NCI-H460 (cell line): Measurements from ENCODE around the gene TRIM46. TPM values are rescaled to one million over a fixed set of nuclear protein-coding genes. Genes with fewer than 3 reads are reported as not detected.
"Not testable (repeated sequence)": the region's sequence is repeated elsewhere in the genome, so short reads cannot be mapped to it uniquely, and the experiment has no call there.

Experiments
- DNase-seq: peaks from one replicate; pipeline ENCODE4 v3.0.0-alpha.2; 2016; ENCODE audit warnings: low read depth; ENCODE audit errors: extremely low read depth
- total RNA-seq: library from RNA; depleted of rRNA; stranded (reverse); fragments of >200 nt; shearing (Covaris generic); gene quantifications from 2 replicates; pipeline ENCODE4 v1.2.3, GENCODE V29; 2014

TRIM46 gene
- total RNA-seq, 1 experiment from 2014 or later = 0.27 TPM

DNA sequence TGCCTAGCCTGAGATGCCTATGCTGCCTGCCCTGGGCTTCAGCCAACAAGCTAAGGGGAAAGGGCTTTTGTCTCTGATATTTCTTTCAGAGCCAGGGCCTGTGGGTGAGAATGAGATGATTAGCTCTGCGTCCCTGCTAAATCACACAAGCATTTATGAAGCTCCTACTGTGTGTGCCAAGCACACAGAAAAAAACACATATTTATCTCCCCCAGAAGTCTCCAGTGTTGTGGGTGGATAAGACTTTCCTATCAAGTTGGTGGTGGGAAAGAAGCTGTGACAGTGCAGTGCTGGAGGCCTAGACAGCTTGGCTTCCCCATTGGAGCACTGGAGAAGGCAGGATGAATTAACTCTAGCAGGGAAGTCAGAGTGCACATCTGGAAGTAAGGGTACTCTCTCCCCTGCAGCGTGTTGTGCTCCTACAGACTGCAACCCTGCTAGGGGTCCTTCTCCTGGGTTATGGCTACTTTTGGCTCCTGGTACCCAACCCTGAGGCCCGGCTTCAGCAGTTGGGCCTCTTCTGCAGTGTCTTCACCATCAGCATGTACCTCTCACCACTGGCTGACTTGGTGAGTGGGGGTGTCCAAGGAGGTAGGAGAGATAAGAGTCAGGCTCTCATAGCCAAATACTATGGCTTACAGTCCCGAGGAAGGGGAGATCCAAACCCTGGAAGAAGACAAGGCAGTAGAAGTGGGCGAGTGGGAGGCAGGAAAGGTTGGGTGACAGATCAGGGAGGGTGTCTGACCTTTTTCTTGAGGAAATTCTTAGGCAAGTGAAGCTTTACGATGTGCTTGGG is 36.3 kb upstream of the TRIM46 start:
- DNase-seq = no peak

DNA sequence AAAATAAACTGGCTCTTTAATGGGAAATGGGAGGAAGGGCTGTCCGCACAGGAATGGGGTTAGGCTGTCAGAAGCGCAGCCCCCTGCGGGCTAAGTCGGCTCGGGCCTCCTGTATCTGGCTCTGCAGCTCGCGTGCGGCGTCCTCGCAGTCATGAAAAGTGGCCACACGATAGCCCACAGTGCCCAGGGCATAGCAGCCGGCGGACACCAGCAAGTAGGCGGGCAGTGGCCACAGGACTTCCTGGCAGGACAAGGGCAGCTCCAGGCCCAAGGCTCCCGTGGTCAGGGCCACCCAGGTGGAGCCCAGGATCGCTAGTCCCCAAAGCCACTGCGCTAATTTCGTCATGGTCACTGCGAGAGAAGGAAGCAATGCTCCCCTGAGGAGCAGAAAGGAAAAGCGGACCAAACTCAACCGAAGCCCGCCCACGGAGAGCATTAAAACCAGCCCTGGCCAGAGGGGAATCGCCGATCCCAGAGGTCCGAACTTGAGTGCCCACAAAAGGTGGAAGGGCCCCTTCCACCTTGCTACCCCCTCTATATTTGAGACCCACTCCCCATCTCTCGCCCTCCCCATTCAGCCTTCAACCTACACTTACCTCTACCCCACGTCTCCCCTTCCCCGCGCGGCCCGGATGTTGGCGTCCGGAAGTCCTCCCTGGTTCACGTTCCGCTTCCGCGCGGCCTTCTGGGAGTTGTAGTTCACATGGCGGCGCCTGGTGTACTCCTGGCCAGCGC is 33.6 kb upstream of the TRIM46 start, which contains the start of gene DPM3:
DPM3 (minus strand) TSS at position 637 of the 735 bp plus-strand sequence; CDS start at position 346, 291 bp downstream.
- DNase-seq = peak; percentile 83

DNA sequence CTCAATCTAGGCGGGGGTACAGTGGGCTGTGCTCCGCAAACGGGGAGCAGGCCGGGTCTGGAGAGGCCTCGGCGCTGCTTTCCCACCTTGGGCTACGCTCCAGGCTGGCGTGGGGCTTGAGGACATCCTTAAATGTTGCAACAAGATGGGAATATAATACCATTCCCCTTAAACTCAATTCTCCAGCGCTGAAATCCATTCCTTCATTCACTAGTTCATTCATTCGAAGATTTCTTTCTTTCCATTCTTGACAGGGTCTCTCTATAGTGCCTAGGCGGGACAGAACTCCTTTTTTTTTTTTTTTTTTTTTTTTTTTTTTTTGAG is 33.1 kb upstream of the TRIM46 start:
- no peak for DNase-seq

DNA sequence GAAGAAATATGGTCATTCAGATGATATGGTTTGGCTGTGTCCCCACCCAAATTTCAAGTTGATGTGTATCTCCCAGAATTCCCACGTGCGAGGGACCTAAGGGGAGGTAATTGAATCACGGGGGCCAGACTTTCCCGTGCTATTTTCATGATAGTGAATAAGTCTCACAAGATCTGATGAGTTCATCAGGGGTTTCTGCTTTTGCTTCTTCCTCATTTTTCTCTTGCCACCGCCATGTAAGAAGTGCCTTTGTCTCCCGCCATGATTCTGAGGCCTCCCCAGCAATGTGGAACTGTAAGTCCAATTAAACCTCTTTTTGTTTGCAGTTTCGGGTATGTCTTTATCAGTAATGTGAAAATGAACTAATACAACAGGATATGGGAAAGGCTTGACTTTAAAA is 31.9 kb upstream of the TRIM46 start:
- no peak for DNase-seq

DNA sequence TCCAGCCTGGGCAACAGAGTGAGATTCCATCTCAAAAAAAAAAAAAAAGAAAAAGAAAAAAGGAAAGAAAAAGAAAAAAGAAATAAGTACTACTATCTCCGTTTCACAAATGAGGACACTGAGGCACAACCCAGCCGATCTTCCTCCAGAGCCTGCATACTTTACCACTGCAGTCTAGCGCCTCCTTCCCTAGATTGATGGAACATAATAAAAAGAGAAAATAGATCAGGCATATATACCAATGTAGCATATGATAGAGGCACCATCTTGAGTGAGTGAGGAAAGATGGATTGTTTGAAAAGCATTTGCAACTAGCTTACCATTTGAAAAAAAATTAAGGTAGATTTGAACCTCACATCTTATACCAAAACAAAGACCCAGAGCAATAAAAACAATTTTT is 28.2 kb upstream of the TRIM46 start:
- DNase-seq = no peak

DNA sequence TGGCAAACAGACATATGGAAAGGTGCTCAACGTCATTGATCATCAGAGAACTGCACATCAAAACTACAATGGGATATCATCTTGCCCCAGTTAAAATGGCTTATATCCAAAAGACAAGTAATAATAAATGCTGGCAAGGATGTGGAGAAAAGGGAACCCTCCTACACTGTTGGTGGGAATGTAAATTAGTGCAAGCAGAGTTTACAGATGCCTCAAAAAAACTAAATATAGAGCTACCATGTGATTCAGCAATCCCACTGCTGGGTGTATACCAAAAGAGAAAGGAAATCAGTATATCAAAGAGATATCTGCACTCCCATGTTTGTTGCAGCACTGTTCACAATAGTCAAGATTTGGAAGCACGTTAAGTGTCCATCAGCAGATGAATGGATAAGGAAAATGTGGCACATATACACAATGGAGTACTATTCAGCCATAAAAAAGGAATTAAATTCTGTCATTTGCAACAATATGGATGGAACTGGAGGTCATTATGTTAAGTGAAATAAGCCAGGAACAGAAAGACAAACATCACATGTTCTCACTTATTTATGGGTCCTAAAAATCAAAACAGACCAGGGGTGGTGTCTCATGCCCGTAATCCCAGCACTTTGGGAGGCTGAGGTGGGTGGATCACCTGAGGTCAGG is 17.5 kb upstream of the TRIM46 start:
- not testable (repeated sequence) for DNase-seq

DNA sequence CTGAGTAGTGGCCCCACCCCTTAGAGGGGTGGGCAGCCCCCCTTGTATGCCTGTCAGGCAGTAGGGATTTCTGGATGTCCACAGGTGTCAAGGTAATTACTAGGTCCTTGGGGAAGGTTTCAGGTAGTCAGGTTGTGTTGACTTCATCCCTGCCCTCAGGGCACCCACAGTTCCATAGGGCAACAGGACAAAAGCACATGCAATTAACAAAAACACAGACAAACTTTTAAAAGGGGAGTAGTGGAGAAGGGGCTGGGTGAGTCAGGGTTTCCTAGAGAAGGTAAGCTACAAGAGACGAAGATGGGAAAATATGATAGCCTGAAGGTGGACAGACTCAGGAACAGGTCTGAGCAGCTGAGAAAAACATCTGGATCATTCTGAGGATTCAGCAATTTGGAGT is 14.7 kb upstream of the TRIM46 start:
- DNase-seq = no peak

DNA sequence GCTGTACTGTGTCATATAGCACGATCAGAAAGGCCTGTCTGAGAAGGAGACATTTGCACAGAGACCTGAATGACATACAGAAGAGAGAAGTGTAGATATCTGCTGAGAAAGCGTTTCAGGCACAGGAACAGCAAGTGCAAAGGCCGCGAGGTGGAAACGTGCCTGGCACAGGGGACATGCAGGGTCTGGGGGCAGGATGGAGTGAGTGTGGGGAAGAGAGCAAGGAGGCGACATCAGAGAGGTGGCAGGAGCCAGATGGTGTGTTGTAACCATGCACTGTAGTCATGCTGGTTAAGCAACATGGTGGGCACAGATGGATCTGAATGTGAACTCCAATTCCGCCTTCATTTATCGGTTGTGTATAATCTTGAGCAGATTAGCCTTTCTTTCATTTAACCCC is 13.5 kb upstream of the TRIM46 start:
- DNase-seq = no peak

DNA sequence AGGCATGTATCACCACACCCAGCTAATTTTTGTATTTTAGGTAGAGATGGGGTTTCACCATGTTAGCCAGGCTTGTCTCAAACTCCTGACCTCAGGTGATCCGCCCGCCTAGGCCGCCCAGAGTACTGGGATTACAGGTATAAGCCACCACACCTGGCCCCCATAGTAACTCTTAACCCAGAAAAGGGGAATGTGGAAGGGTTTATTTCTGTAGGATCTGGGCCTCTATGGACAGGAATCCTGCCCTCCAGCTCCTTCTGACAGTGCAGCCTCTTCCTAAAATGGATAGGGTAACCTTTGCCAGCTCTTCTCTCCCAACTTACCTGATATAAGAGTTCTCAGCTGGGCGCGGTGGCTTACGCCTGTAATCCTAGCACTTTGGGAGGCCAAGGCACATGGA is 11.0 kb upstream of the TRIM46 start:
- not testable (repeated sequence) for DNase-seq

DNA sequence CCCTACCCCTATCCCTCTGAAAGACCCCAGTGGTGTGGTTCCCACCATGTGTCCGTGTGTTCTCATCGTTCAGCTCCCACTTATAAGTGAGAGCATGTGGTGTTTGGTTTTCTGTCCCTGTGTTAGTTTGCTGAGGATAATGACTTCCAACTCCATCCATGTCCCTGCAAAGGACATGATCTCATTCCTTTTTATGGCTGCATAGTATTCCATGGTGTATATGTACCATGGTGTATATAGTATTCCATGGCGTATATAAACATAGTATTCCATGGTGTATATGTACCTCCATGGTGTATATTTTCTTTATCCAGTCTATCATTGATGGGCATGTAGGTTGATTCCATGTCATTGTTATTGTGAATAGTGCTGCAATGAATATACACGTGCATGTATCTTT is 9.9 kb upstream of the TRIM46 start:
- not testable (repeated sequence) for DNase-seq

DNA sequence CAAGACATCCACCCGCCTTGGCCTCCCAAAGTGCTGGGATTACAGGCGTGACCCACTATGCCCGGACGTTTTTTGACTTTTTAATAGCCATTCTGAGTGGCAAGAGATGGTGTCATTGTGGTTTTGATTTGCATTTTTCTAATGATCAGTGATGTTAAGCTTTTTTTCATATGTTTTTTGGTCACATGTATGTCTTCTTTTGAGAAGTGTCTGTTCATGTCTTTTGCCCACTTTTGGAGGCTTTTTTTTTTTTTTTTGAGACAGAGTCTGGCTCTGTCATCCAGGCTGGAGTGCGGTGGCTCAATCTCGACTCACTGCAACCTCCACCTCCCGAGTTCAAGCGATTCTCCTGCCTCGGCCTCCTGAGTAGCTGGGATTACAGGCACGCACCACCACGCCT is 9.0 kb upstream of the TRIM46 start:
- not testable (repeated sequence) for DNase-seq

DNA sequence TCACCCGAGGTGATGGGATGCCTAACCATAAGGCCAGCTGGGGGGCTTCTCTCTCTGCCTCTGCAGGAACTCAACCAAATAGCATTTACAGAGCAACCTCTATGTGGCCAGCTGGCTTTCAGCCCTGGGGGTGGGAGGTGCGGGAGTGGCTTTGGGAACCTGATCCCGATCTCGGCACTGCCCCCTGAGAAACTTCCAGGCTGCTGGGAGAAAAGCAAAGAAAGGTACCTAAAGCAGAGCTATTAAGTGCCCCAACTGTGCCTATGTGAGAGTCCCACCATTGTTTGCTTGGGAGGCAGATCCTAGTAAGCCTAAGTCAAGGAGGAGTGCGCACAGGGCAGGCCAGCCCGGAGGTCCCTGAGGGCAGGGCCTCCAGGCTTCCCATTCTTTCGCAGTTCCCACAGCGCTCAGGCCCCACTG is 7.6 kb upstream of the TRIM46 start:
- DNase-seq = no peak

DNA sequence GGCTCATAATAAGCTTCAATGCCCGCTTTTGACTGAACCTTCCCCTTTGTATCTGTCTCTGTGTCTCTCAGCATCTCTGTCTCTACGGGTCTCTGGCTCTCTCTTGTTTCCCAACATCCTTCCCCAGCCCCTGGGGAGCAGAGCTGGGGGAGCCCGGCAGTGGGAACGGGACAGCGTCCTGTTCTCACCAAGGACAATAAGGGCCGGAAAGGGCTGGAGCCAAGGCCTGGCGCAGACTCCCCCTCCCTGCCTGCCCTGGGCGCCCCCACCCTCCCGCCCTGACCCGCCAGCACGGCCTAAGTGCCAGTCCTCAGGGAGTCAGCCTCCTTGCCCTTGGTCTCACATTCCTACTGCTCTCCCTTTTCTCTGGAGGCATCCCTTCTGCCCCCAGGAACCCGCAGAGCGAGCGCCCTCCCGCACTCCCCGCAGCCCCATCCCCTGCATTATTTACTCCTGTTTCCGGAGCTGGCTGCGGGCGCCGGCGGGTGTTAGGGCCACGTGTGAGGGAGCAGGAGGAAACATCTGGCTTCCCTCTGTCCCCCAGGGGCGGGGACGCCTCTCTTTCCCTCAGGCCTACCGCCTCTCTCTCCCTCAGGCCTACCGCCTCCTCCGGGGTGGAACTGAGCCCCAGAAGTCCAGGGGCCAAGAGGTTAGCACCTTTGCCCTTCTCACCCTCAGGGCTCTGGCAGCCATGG is 7.0 kb upstream of the TRIM46 start:
- no peak for DNase-seq

DNA sequence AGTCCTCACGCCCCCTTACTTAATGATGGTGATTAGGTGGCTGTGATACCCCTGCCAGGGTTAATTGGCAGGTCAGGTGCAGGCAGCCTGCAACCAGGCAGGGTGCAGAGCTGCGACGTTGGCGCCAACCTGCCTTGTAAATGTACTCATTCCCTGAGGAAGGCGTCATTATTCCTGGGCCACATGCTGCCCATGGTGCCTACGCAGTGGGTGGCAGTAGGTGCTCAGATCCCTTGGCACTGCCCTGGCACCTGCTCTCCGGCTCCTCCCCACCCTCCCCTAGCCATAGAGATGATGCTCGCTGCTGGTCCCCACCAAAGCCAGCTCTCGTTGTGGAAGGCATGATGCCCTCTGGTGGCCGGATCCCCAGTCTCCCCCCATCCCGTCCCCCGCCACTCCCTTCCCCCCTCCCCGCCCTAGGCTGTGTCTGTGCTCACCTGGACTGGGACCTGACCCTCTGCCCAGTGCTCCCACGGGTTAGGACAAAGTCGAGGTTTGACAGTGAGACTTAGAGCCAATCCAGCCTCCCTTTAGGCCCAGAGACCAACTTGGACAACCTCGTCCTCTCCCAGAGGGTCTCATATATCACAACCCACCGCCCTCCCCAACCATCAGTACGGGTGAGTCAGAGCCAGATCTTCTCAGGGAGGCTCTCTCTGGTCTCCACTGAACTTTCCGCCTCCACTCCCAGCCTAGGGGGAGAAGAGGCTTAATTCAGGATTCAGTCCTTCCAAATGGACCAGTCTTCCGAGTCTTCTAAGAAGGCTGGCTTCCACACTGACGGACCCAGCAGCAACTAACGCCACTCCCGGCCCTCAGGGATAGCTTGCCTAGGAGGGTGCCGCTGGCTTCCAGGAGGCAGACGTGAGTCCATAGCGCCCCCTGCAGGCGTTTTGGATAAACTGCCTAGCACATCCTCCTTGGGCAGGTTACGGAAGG is 6.2 kb upstream of the TRIM46 start:
- peak; percentile 92 for DNase-seq

DNA sequence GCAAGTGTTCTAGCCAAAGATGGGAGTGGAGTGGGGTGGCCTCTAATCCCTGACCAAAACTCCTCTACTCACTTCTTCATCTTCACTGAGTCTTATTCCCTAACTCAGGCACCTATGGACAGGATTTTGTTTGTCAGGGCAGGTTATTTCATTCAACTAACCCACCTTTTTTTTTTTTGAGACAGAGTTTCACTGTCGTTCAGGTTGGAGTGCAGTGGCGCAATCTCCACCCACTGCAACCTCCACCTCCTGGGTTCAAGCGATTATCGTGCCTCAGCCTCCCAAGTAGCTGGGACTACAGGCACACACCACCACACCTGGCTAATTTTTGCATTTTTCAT is 5.6 kb upstream of the TRIM46 start:
- DNase-seq = not testable (repeated sequence)

DNA sequence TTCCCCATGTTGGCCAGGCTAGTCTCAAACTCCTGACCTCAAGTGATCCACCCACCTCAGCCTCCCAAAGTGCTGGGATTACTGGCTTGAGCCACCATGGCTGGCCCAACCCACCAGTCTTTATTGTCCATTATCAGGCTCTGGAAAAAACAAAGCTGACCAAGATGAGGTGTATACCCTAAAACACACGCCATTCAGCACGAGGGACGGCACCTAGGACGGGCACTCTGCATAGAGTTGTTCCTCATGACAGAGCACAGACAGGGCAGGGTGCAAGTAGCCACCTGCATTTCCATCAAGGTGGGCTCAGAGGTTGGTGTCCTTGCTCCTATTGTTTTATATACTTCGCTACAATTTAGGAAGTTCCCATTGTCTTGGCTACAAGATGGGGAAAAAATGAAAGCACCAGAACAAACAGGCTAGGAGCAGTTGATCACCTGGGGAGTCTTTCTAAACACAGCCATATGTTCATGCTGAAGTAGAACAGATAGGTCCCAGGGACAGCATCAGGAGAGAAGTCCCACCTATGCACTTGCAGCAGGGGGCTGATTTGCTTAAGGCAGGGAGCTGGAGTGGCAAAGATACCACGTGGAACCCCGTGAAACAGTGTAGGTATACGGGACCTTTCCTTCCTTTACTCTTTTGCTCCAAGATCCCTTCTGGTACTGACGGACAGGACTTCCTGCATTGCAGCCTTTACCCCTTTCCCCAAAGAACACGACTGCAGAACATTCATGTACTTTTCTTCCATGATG is 5.0 kb upstream of the TRIM46 start:
- DNase-seq = no peak

DNA sequence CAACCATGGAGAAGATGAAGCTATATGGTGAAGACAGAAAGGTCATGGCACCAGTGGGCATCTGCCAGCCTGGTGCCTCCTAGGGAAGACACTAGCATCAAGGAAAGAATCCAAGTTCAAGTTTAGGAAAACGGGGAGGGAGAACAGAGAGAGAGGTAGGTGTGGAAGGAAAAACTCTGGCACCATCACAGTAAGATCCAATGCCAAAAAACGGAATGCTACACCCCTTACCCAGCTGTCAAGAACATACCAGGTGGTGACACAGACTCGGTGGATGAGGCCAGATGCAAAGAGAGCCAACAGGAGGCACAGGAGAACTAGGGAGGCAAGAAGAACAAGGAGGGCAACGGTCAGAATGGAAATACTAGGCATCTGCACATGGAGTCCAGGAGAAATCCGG is 4.1 kb upstream of the TRIM46 start:
- DNase-seq = no peak

DNA sequence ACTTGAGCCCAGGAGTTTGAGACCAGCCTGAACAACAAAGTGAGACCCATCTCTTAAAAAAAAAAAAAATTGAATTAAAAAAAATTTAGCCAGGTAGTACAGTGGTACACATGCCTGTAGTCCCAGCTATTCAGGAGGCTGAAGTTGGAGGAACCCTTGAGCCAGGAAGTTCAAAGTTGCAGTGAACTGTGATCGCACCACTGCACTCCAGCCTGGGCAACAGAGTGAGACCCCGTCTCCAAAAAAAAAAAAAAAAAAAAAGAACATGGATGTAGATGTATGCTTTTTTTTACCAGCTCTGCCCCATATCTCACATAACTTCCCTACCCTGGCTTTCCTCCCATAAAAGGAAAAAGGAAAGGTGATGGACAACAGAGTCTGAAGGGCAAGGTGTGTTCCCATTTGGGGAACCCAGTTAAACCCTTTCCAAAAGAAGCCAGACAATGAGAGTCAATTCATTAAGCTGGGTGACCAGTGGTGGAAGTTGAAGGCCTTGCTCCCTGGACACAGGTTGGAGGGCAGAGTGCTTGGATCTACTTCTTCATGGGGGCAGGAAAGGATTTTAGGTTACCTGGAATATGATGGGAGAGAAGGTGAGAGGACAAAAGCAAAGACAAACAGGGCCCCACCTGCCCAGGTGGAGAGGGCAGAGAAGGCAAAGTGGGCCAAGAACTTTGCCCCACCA is 3.4 kb upstream of the TRIM46 start:
- no peak for DNase-seq

DNA sequence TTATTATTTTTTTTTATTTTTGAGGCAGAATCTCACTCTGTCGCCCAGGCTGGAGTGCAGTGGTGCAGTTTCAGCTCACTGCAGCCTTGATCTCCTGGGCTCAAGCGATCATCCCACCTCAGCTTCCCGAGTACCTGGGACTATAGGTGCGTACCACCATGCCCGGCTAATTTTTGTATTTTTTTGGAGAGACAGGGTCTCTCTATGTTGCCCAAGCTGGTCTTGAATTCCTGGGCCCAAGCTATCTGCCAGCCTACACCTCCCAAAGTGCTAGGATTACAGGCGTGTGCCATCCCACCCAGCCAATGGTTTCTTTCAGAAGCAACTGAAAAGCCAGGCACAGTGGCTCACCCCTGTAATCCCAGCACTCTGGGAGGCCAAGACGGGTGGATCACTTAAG is 2.8 kb upstream of the TRIM46 start:
- no peak for DNase-seq
